Left ventricle myocardium inferior (tissue), 1 donor: ENCODE data around the gene IL13RA1. TPM values are rescaled to one million over a fixed set of nuclear protein-coding genes. Genes with fewer than 3 reads are reported as not detected.

Source experiments
- DNase-seq: peaks from one replicate; pipeline ENCODE4 v3.0.0-alpha.2; 2020
- H3K27ac ChIP-seq: fragments of 200-600 bp; replicated peaks from 2 replicates; pipeline ENCODE4 v1.8.0; 2021
- H3K27me3 ChIP-seq: fragments of 200-600 bp; 2 replicates; pipeline ENCODE4 v1.8.0; 2021; ENCODE audit warnings: low read depth
- H3K36me3 ChIP-seq: fragments of 200-600 bp; 2 replicates; pipeline ENCODE4 v1.8.0; 2021
- H3K4me1 ChIP-seq: fragments of 200-600 bp; 2 replicates; pipeline ENCODE4 v1.8.0; 2021
- H3K4me3 ChIP-seq: fragments of 200-600 bp; 2 replicates; pipeline ENCODE4 v1.8.0; 2021; ENCODE audit warnings: mild to moderate bottlenecking, moderate library complexity
- H3K9me3 ChIP-seq: fragments of 200-600 bp; replicated peaks from 2 replicates; pipeline ENCODE4 v1.8.0; 2021
- CTCF ChIP-seq: fragments of 200-600 bp; IDR thresholded peaks from 2 replicates; pipeline ENCODE4 v1.8.0; 2021; ENCODE audit warnings: antibody characterized with exemption, mild to moderate bottlenecking, borderline replicate concordance
- intact Hi-C: fragments of 100-400 bp; cut with micrococcal nuclease; formaldehyde crosslinking; loops from one replicate; pipeline ENCODE4 v1.11.0; 2022
- total RNA-seq: library from RNA; stranded (reverse); fragmentation: NEBNext Ultra II Directional; extraction: Animal tissue kit (Norgen Biotek cat#: 25700); gene quantifications from one replicate; pipeline ENCODE4 v1.2.1, GENCODE V29; 2021
- donor health status: DM: no; HTN: yes; CAD: no; lungs with severe emphysema.

The IL13RA1 gene
- total RNA-seq, 1 donor from 2014 or later: 14.8 TPM

GRCh38 chrX:118823263-118824172, 96.1 kb downstream of the IL13RA1 start, which contains the start of gene ZCCHC12:
Gene ZCCHC12 (plus strand): TSS chrX:118823824. CDS start chrX:118825245, 1,421 bp downstream.
- Histone ChIP-seq H3K36me3 (no peaks in the 10 kb centered on the region), H3K27me3 (peaks cover 64% of the 10 kb centered on the region), H3K4me1 (peaks cover 16% of the 10 kb centered on the region), H3K27ac (no peak within 1 kb of the TSS), H3K9me3 (no peaks in the 10 kb centered on the region), H3K4me3 (peak within 1 kb of the TSS; percentile 55)
- TF ChIP-seq CTCF: no peak
- intact Hi-C loops: no loop called here
- peak; percentile 16 for DNase-seq

- peak overlapping the region; percentile 55 for H3K4me3 ChIP-seq
- intact Hi-C loops: no loop called here
- peaks cover 16% of the 10 kb centered on the region for H3K4me1 ChIP-seq
- peaks cover 68% of the 10 kb centered on the region for H3K27me3 ChIP-seq
- no peaks in the 10 kb centered on the region for H3K9me3 ChIP-seq
- no peak overlapping the region for H3K27ac ChIP-seq
- DNase-seq: no peak
- H3K36me3 ChIP-seq: no peaks in the 10 kb centered on the region
- no peak for TF ChIP-seq CTCF
These were observed 96.8 kb downstream of the IL13RA1 start for GRCh38 chrX:118824173-118824730.

- Histone ChIP-seq H3K9me3 (no peaks in the 10 kb centered on the region), H3K27ac (no peak overlapping the region), H3K4me3 (no peak overlapping the region), H3K4me1 (peaks cover 16% of the 10 kb centered on the region), H3K27me3 (peaks cover 75% of the 10 kb centered on the region), H3K36me3 (no peaks in the 10 kb centered on the region)
- TF ChIP-seq CTCF: no peak
- DNase-seq: peak; percentile 17
- intact Hi-C loops: no loop called here
These were observed 97.8 kb downstream of the IL13RA1 start for GRCh38 chrX:118825227-118825626.

- intact Hi-C loops: no loop called here
- Histone ChIP-seq H3K27ac (peak overlapping the region; percentile 50), H3K9me3 (no peaks in the 10 kb centered on the region), H3K36me3 (no peaks in the 10 kb centered on the region), H3K27me3 (no peaks in the 10 kb centered on the region), H3K4me3 (peak overlapping the region; percentile 68), H3K4me1 (peaks cover 5% of the 10 kb centered on the region)
- DNase-seq: peak; percentile 78
- peak; percentile 83 for TF ChIP-seq CTCF
These were observed 112.0 kb downstream of the IL13RA1 start for GRCh38 chrX:118839334-118839958.

Other genes starting within 250 kb of the IL13RA1 start
- gene DOCK11, start 231.8 kb upstream of the IL13RA1 start, total RNA-seq: 3.8 TPM
- not detected for gene ZCCHC12, start 96.2 kb downstream of the IL13RA1 start, total RNA-seq
- 0.93 TPM for gene LONRF3, start 247.0 kb downstream of the IL13RA1 start, total RNA-seq